SIG-M5 treated with dmso at 0.1 percent for 504 hours (cell line): ENCODE measurements around the gene PARVG.

ENCODE experiments used
- DNase-seq: peaks from one replicate; lab custom pipeline; 2025; ENCODE audit not compliant: unreplicated experiment; lab: John Stamatoyannopoulos, UW

The PARVG gene, protein sequence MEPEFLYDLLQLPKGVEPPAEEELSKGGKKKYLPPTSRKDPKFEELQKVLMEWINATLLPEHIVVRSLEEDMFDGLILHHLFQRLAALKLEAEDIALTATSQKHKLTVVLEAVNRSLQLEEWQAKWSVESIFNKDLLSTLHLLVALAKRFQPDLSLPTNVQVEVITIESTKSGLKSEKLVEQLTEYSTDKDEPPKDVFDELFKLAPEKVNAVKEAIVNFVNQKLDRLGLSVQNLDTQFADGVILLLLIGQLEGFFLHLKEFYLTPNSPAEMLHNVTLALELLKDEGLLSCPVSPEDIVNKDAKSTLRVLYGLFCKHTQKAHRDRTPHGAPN

DNA sequence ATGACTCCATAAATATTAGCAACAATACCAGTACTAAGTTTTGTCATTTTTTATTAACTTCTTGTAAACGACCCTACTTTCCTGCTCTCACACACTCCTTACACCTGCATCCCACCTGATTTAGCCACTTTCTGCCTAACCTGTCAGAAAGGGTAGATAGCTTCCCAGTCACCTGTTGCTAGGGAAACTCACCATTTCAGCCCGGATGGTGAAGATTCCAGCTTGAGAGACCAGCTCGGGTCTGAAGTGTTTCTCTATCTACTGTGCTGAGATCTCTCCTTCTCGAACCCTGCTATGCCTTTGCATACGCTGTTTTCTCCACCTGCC lies at the start of gene PARVG:
TSS of gene PARVG (plus strand) at position 220 of the 327 bp plus-strand sequence. CDS start 2,405 bp downstream, outside the sequence.
- DNase-seq, result peak; percentile 73

DNA sequence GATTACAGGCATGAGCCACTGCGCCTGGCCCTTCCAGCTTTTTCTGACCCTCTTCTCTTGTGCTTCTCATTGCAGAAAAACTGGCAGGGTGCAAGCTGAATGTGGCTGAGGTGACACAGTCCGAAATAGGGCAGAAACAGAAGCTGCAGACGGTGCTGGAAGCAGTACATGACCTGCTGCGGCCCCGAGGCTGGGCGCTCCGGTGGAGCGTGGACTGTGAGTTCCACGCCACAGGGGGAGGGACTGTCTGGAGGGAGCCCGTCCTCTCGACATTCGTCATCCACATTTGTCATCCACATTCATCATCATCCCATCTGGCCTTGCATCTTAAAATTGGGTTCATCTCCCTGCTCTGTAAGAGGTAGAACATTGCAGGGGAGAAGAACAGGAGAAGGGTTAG lies 49.3 kb upstream of the PARVG start:
- DNase-seq, result no peak

DNA sequence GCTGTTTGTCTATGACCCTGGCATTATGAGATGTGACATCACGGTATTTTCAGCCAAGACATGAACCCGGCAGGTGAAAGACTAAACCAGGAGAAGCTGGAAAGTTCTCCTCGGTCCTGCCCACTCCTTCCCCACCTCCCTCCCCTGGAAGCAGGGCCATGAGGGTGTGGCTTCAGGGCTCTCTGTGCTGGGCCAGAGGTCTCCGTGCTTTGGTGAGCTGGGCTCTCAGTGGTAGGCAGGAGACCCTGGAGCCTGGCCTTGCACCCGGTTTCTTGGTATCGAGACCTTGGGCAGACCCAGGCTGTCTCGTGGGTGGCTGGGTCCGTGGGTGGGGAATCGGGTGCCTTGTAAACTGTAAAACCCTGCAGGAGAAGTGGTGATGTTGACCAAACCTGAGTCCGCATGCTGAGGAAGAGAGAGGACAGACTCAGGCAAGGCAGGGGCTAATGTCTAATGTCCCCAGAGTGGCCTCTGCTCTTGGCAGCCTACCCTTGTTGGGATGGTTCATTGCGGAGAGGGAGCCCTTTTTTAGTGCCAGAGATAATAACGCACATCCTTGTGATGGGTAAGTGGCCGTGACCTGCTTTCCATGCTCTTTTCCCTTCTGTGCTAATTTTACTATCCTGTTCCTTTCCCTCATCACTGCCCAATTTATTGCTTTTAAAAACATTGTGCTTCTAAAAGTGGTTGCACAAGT lies 48.6 kb upstream of the PARVG start:
- no peak for DNase-seq

DNA sequence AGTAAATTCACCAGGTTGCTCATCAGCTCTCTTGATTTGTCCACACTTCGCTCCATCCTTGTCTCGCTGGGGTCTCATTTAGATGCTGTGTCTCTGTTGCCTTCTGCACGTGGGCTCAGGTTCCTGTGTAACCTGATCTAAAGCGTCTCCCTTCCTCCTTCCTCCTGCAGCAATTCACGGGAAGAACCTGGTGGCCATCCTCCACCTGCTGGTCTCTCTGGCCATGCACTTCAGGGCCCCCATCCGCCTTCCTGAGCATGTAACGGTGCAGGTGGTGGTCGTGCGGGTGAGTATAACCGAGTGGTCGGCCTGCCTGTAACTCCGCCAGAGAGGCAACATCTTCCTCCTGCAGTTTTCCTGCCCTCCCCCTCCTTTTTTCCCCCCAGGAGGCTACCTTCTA lies 48.0 kb upstream of the PARVG start:
- DNase-seq, result no peak

DNA sequence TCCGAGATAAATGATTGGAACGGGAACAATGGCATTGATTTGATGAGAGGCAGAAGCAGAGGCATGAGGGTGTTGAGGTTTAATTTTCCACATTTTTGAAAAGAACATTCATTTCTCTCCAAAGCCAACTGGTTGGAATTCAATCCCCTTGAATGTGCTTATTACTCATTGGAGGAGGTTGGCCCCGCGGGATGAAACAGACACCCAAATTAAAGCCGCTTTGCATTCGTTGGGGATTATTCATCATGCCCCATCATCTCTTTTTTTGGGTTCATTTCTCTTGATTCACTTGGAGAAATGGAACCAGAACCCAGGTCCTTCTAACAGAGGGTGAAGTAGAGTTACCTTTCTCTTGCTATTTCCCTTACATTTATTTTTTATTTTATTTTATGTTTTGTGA lies 47.6 kb upstream of the PARVG start:
- DNase-seq, result no peak

DNA sequence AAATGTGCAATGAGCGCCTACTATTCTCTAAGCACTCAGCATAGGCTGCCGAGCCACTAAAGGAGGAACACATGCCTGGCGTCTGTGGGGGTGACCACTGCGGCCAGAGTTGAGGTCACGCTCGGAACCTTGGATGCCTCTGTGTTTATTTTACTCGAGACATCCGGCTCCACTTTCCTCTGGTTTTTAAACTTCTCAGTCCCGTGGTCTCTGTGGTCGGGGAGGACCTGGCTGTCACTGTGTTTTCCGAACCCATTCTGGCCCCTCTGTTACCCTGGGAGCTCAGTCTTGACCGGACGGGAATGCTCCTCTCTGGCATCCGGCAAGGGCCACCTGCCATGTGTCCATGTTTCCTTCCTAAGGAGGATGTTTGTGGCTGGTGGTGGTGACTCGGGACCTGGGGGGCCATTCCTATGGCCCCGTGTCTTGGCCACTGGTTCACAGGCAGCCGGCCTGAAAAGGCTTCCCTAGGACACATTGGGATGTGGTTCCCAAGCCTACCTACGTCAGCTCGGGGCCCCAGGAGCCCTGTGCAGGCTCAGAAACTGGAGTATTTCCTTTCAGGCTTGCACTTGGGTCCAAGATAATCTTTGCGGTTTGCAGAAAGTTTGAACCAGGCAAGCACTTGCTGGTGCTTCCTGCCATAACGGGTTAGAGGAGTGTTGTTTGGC lies 46.7 kb upstream of the PARVG start:
- no peak for DNase-seq

DNA sequence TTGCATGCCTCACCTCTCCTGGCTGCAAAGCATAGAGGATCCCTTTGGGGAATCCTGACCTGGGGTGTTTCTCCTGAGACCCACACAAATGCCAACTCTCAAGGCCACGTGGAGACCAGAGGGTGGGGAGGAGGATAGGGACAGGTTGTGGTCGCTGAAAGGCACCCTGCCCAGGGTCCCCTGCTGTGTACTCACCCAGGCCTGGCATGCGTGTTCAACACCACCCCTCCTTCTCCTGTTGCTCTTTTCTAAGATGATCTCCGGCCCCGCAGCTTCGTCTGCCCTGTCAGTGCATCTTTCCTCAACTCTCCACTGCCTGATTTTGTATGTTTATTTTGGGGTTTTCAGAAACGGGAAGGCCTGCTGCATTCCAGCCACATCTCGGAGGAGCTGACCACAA lies 44.6 kb upstream of the PARVG start:
- no peak for DNase-seq

DNA sequence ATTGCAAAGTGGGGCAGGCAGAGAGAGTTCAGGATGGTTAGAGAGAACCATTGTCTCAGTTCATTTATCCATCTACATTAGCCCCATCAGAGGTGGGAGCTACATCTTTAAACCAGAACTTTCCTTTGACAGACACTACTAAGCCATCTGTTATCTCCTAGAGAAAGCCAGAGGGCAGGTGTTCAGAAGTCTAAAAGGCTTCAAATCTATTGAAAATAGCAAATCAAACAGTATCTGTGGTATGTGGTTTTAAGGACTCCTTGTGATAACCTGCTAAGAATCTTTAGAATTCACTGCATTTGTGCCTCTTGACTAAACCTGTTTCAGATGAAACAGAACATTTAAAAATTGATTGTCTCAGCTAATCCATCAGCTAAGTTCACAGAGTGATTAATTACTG lies 43.9 kb upstream of the PARVG start:
- DNase-seq, result no peak

DNA sequence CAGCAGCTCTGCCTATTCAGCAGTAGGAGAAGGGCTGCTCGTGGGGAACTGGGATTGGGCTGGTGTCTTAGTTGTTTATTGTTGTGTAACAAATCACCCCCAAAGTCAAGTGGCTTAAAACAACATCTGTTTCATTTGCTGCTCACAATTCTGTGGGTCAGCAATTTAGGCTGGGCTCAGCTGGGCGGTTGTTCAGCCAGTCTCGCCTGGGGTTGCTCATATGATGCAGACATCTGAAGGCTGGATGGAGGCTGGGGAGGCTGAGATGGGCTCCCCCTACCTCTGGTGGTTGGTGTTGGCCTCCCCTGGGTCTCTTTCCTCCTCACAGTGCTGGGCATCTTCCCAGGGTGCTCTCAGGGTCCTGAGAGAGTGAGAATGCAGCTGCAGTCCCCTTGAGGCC lies 43.3 kb upstream of the PARVG start:
- no peak for DNase-seq

DNA sequence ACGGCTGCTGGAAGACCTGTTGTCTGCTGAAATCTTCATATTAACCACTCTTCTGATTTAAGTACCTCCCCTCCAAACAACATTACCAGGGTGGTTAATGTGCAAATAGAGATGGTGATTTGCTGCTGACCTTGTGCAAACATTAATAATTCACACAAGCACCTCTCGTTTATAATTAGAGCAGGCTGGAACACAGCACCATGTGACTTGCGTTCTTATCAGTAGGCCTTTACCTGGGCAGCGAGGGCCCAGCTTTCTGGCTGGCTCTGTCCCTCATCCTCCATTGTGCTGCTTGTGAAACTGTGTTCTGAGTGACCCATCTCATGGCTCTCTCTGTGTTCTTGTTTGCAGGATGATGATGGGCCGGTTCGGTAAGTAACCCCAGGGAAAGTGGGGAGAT lies 41.0 kb upstream of the PARVG start:
- no peak for DNase-seq

DNA sequence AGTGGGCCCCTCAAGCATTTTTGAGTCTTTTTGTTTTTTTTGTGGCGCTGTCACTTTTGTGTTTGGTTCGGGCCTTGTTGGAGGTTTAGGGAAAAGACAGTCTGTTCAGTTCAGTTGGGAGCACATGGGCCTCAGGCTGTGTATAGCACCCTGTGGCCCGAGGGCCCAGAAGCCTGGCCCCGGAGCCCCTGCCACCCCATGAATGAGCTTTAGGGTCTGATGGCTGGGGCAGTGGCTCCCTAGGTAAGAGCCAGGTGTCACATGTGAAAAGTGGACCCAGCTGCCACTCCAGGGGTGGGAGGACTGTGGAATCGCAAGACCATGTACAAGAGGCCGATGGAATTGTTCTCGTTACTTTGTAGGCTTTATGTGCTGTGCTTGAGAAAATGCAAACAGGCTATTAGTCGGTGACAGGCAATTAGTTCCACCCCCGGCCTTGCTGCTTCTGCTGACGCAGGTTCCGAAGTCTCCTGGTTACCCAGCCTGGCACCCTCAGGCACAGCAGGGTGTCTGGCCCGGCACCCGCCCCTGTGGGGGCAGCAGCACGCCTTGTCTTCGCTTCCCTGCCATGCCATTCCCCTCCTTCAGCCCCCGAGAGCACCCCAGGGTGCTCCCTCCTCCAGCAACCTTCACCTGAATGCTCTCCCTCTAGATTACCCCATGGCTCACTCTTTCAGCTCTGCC lies 38.2 kb upstream of the PARVG start:
- DNase-seq, result no peak

DNA sequence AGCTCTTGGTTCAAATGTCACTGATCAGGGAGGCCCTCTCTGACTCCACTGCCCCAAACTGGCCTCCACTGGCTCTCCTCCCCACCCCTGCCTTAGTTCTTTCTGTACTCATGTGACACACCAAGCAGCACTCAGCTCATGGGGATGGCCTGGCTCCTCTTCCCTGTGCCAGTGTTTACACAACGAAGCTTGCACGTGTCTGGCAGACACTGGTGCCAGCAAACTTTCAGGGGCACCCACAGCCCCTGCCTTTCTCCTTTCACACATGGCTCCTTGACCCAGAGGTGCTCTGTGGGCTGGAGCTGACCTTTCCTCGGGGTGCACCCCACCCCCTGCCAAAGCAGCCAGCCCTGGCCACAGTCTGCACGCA lies 37.6 kb upstream of the PARVG start:
- DNase-seq, result no peak

DNA sequence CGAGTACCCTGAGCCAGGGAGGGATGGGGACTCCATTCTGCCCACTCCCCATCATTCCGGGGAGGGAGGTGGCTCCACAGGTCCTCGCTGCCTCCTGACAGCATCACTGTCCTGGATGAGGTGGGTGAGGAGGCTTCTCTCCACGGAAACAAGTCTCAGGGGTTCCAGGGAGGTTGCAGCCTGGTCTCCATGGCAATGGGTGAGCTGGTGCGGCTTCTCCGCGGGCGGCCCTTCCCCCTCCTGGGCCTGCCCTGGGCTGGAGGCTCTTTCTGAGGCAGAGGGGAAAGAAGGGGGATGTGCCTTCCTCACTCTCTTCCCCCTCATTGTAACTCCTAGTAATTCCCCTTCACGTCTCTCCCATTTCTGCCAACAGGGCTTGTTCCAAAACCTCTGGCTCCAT lies 37.1 kb upstream of the PARVG start:
- DNase-seq, result no peak

DNA sequence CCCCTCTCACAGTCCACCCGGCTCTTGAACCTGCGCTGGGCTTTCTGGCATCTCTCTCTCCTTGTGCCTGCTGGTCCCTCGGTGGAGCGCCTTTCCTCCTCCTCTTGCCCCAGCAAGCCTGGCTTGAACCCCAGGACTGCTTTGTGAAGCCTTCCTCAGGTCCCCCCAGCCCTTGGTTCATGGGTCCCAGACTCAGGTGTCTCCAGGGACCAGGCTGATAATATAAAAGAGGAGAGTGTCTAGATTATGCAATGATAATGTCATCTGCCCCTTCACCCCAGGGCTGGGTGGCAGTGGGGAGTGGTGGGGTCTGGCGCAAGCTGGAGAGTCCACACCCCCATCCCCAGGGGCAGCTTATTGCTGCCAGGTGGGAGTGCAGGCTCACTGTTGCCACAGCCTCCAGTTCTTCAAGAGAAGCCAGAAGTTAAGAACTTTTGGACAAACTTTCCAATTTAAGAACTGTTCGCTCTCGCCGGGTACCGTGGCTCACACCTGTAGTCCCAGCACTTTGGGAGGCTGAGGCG lies 36.6 kb upstream of the PARVG start:
- no peak for DNase-seq

DNA sequence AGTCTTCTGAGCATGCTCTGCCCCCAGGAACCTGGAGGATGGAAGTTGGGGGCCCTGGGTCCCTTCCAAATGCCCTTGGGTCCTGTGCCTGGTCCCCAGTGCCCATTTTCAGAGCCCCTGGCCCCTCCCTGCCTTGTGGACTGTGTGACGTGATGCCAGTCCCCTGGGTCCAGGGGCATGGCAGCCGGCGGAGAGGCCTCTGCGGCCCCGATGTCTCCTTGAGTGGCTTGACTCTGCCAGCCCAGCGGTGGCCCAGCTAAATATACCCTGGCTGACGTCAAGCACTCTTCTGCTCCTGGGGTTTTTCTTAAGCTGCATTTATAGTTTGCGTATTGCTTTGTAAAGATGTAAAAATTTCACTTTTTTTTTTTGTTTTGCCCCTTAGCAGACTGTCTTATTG lies 35.2 kb upstream of the PARVG start:
- DNase-seq, result no peak

DNA sequence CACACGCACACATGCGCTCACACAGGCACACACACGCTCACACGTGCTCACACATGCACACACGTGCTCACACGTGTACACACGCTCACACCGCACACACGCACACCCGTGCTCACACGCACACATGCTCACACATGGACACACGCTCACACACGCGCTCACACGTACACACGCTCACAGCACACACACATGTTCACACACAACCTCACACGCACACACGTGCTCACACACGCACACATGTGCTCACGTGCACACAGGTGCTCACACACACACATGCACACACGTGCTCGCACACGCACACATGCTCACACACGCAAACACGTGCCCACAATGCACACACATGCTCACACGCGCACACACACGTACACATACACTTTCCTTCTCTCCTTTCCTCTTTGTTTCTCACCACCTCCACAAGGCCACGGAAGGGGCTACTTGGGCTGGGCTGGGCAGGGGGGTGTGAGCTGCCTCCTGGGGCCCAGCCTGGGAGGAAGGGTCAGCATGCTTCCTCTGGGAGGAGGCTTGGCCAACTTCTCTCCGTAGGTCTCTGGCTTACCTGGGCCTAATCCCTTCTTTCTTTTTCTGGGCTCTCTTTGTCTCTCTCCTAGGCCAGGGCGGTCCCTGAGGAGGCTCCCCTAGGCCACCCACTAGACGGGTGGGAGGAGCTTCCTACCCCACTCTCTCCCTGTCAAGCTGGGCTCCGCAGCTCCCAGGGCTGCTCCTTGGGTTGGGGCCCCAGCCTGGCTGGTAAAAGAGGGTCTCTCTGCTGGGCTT lies 34.5 kb upstream of the PARVG start:
- no peak for DNase-seq

DNA sequence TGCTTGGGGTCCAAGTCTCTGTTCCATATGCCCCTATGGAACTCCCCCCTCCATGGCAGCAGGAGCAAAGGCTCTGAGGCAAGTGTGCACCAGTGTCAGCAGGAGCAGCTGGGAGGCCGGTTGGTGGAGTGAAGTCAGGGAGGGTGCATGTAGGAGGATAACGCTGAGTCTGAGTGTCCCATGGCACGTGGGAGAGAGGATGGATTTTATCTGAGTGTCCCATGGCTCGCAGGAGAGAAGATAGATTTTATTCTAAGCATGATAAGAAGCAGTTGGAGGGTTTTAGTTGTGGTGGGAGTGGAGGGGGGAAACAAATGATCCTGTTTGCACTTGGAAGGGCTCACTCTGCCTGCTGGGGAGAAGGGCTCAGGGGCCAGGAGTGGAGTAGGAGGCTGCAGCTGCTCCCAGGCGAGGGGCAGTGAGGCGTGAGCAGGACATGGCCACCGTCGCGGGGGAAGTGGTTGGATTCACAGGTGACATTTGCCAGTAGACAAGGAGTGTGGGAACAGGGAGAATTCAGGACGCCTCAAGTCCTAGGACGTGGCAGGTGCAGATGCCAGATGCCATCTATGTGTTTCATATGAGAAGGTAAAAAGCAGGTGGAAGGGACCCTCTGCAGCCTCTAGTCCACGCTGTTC lies 33.6 kb upstream of the PARVG start:
- DNase-seq, result no peak

DNA sequence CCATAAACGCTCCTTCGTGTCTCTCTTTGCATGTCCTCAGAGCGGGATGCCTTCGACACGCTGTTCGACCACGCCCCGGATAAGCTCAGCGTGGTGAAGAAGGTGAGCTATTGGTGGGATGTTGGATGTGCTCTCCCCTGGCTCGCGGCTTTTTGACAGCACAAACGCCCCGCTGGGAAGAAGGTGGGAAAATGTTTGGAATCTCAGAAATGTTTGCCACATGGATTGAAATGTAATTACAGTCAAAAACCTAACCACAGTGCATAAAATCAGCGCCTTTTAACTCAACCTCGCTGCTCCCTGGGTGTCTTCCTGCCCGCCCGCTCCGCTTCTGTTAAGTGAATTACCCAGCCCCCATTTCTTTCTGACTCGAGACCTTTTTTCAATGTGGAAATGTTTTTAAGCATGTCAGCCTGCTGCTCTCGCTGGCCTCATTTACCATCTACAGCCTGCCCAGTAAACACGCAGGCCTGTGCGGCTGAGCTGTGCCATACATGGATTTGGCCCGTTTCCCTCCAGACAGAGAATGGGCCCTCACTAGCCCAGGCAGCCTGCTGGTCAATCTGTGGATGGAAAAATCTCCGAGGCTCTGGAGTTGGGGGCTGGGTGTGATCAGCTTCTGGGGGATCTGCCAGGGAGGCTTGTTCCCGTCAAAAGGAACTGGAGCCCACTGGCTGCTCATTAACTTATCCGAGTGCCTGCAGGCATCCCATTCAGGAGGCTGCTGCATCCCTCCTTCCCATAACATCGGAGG lies 32.7 kb upstream of the PARVG start:
- DNase-seq, result no peak

DNA sequence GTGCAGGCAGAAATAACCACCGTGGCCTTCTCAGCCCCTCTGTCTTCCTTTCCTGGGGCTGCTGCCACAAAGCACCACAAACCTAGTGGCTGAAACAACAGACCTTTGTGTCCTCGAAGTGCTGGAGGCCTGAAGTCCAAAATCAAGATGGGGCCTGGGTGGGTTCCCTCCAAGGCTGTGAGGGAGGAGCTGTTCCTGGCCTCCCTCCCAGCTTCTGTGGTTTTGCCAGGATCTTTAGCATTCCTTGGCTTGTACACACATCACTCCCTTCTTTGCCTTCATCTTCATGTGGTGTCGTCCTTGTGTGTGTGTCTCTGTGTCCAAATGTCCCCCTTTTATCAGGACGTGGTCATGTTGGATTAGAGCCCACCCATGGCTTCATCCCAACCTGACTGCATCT lies 29.0 kb upstream of the PARVG start:
- no peak for DNase-seq

DNA sequence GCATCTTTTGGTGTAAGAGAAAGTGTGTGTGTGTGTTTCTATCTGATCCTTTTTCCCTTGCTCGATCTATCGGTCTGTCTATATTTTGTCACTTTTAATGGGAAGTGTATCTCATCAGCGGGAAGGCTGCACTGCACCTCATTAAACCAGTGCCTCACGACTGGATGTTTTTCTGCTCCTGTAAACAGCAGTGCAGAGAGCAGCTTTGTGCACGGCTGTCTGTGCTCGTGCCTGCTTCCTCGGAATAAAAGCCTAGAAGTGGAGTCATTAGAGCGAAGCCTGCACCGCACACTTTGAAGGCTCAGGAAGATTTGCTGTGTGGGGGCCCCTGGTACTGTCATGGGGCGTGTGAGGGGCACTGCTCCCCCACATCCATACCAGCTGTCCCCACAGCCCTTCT lies 27.0 kb upstream of the PARVG start:
- no peak for DNase-seq
